HCT116 (cell line): ENCODE data around the gene ARID3A. TPM values are rescaled to one million over a fixed set of nuclear protein-coding genes. Genes with fewer than 3 reads are reported as not detected.

Experiments
- ATAC-seq: fragments of 200-7000 bp; cut with Tn5 transposase; 2 replicates; pipeline ENCODE4 v1.9.1; 2020; ENCODE audit warnings: mild to moderate bottlenecking, moderate library complexity
- BruUV-seq: library from RNA; stranded (reverse); fragments of 400-500 nt; replicated peaks from 2 replicates; lab custom pipeline; 2021; lab: Mats Ljungman, UMichigan
- CTCF ChIA-PET: fragments of 300-600 bp; sonication (Branson Sonifier 250); formaldehyde crosslinking; loops from one replicate; lab custom pipeline; 2021; ENCODE audit warnings: antibody characterized with exemption; lab: Charles Lee
- POLR2A ChIA-PET: fragments of 300-600, 350-600 bp; sonication (Branson Sonifier 250); formaldehyde crosslinking; loops from one replicate; lab custom pipeline; 2021; ENCODE audit warnings: antibody characterized with exemption; lab: Charles Lee
- RAD21 ChIA-PET, 2 experiments: fragments of 300-600 bp; sonication (Branson Sonifier 250); formaldehyde crosslinking; loops; one replicate each; lab custom pipeline; 2023; ENCODE audit warnings: low total read pairs in 2 of 2; ENCODE audit not compliant: uncharacterized antibody in 2 of 2, unreplicated experiment in 2 of 2, low non-redundant PET in 1 of 2; lab: Charles Lee
- DNase-seq: peaks from one replicate; pipeline ENCODE4 v3.0.0-alpha.2; 2010; ENCODE audit warnings: low read depth, low spot score
- H2AFZ ChIP-seq: fragments of 200-600 bp; shearing (Covaris generic), sonication (generic); 2 replicates; pipeline ENCODE4 v1.6.1; 2017; ENCODE audit warnings: low read depth, mixed run types, mixed read lengths, antibody characterized with exemption, low read length; ENCODE audit not compliant: poor library complexity, severe bottlenecking
- H3K27ac ChIP-seq: 2 replicates; pipeline ENCODE4 v1.5.1; 2012; ENCODE audit warnings: low read depth, low read length
- H3K27me3 ChIP-seq: fragments of 200-600 bp; sonication (generic); 2 replicates; pipeline ENCODE4 v1.6.1; 2016; ENCODE audit warnings: mixed run types, low read length, mixed read lengths; ENCODE audit not compliant: insufficient read depth
- H3K36me3 ChIP-seq, 2 experiments: fragments of 200-500 bp in 1 of 2; fragments of 200-600 bp in 1 of 2; sonication (Bioruptor generic) in 1 of 2; sonication (generic) in 1 of 2; 2 replicates each; pipeline versions ENCODE4 v1.5.1 to v1.6.1; 2014 to 2016; ENCODE audit warnings: low read length in 2 of 2, inconsistent platforms in 1 of 2, mixed read lengths in 1 of 2, mixed run types in 1 of 2; ENCODE audit not compliant: insufficient read depth in 2 of 2, control insufficient read depth in 1 of 2
- H3K4me1 ChIP-seq, 2 experiments: fragments of 200-600 bp in 1 of 2; sonication (generic) in 1 of 2; 2 replicates each; pipeline versions ENCODE4 v1.5.1 to v1.6.1; 2012 to 2017; ENCODE audit warnings: low read length in 2 of 2, inconsistent platforms in 1 of 2, mild to moderate bottlenecking in 1 of 2, mixed read lengths in 1 of 2, mixed run types in 1 of 2, moderate library complexity in 1 of 2; ENCODE audit not compliant: insufficient read depth in 2 of 2, control insufficient read depth in 1 of 2
- H3K4me2 ChIP-seq: fragments of 200-600 bp; sonication (generic); 2 replicates; pipeline ENCODE4 v1.6.1; 2017; ENCODE audit warnings: mixed run types, low read length, mixed read lengths
- H3K4me3 ChIP-seq, 2 experiments: fragments of 200-600 bp in 1 of 2; sonication (generic) in 1 of 2; replicated peaks in 1 of 2; 2 replicates each; pipeline ENCODE4 v1.5.1; 2011 to 2016; ENCODE audit warnings: low read length in 2 of 2, control low read depth in 1 of 2, low read depth in 1 of 2, mild to moderate bottlenecking in 1 of 2, mixed read lengths in 1 of 2, mixed run types in 1 of 2
- H3K79me2 ChIP-seq: fragments of 200-600 bp; sonication (generic); 2 replicates; pipeline ENCODE4 v1.6.1; 2017; ENCODE audit warnings: mild to moderate bottlenecking, mixed run types, low read length, moderate library complexity, mixed read lengths; ENCODE audit not compliant: insufficient read depth
- H3K9ac ChIP-seq: fragments of 200-600 bp; sonication (generic); 2 replicates; pipeline ENCODE4 v1.6.1; 2016; ENCODE audit warnings: low read length, mixed read lengths
- H3K9me2 ChIP-seq: fragments of 200-600 bp; sonication (generic), shearing (Covaris generic); 2 replicates; pipeline ENCODE4 v1.6.1; 2017; ENCODE audit warnings: mixed run types, mild to moderate bottlenecking, moderate library complexity; ENCODE audit not compliant: insufficient read depth
- H3K9me3 ChIP-seq, 2 experiments: fragments of 200-500 bp in 1 of 2; fragments of 200-600 bp in 1 of 2; sonication (Bioruptor generic) in 1 of 2; sonication (generic) in 1 of 2; 2 replicates each; pipeline ENCODE4 v1.6.1; 2014 to 2017; ENCODE audit warnings: low read length in 2 of 2, mixed read lengths in 2 of 2, inconsistent platforms in 1 of 2, low read depth in 1 of 2, mild to moderate bottlenecking in 1 of 2, mixed run types in 1 of 2, moderate library complexity in 1 of 2; ENCODE audit not compliant: control insufficient read depth in 1 of 2, insufficient read depth in 1 of 2
- H4K20me1 ChIP-seq: fragments of 200-600 bp; sonication (generic), shearing (Covaris generic); 2 replicates; pipeline ENCODE4 v1.6.1; 2017; ENCODE audit warnings: mixed run types, mild to moderate bottlenecking, moderate library complexity; ENCODE audit not compliant: insufficient read depth
- CBX3 ChIP-seq: IDR thresholded peaks from 2 replicates; pipeline ENCODE4 v1.6.1; 2012; ENCODE audit warnings: low read depth
- CEBPB ChIP-seq: IDR thresholded peaks from 2 replicates; pipeline ENCODE4 v1.6.1; 2012; ENCODE audit warnings: low read depth
- EGR1 ChIP-seq: IDR thresholded peaks from 2 replicates; pipeline ENCODE4 v1.6.1; 2012; ENCODE audit warnings: low read depth
- ELF1 ChIP-seq: IDR thresholded peaks from 2 replicates; pipeline ENCODE4 v1.6.1; 2012; ENCODE audit warnings: low read depth, borderline replicate concordance
- EZH2phosphoT487 ChIP-seq: fragments of 200-600 bp; IDR thresholded peaks from 2 replicates; pipeline ENCODE4 v1.6.1; 2018; ENCODE audit warnings: antibody characterized with exemption, borderline replicate concordance
- FOSL1 ChIP-seq: IDR thresholded peaks from 2 replicates; pipeline ENCODE4 v1.6.1; 2012; ENCODE audit warnings: low read depth
- POLR2AphosphoS5 ChIP-seq: IDR thresholded peaks from 2 replicates; pipeline ENCODE4 v1.6.1; 2011; ENCODE audit warnings: mild to moderate bottlenecking, low read depth, low read length, moderate library complexity
- SIN3A ChIP-seq: IDR thresholded peaks from 2 replicates; pipeline ENCODE4 v1.6.1; 2012; ENCODE audit warnings: low read depth
- SP1 ChIP-seq: IDR thresholded peaks from 2 replicates; pipeline ENCODE4 v1.6.1; 2012; ENCODE audit warnings: low read depth
- SRF ChIP-seq: IDR thresholded peaks from 2 replicates; pipeline ENCODE4 v1.6.1; 2012; ENCODE audit warnings: low read depth
- TCF7L2 ChIP-seq: IDR thresholded peaks from 2 replicates; pipeline ENCODE4 v1.7.0; 2011; ENCODE audit warnings: borderline replicate concordance, inconsistent platforms; ENCODE audit not compliant: insufficient read depth, insufficient read length; ENCODE audit errors: extremely low read depth
- intact Hi-C: fragments of 100-400 bp; cut with micrococcal nuclease; formaldehyde crosslinking; loops from 2 replicates; pipeline ENCODE4 v1.10.0; 2022
- total RNA-seq: library from RNA; stranded (reverse); gene quantifications from one replicate; pipeline ENCODE4 v1.2.1, GENCODE V29; 2021; ENCODE audit not compliant: unreplicated experiment
- TF ChIP-seq, protein P1 (sequence below): IDR thresholded peaks from 2 replicates; pipeline ENCODE4 v1.6.1; 2012
- TF ChIP-seq, protein P2 (sequence below): IDR thresholded peaks from 2 replicates; pipeline ENCODE4 v1.6.1; 2012

ARID3A gene
- total RNA-seq, 1 experiment from 2014 or later: 21.8 TPM

DNA sequence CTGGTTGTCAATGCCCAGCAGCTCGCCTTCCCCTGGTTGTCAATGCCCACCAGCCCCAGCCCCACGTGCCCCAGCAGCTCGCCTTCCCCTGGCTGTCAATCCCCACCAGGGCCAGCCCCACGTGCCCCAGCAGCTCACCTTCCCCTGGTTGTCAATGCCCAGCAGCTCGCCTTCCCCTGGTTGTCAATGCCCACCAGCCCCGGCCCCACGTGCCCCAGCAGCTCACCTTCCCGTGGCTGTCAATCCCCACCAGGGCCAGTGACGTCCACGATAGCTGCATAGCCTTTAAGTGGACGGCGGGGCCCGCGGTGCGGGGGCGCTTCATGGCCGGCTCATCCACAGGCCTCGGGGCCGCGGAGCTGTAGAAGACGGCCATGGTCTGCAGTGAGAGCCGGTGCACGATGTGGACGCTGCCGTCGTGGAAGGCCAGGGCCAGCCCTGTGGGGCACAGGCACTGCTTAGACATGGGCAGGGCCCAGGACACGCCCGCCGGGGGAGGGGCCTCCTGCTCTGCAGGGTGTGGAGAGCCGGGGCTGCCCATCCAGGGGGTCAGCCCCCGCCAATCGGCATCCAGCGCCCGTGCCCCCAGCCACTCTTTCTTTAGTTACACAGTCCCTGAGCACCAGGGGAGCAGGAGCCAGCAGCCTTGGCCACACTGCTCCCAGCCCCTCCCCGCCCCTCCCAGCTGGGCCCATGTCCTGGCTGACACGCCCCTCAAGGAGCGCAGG, 46.0 kb upstream of the ARID3A start:
- CTCF ChIA-PET: no interaction called here
- DNase-seq: no peak
- no peak for ATAC-seq

More for the DNA sequence above, 46.0 kb upstream of the ARID3A start:
- Histone ChIP-seq H3K79me2 (no peaks in the 10 kb centered on the region), H2AFZ (no peak overlapping the region), H3K27ac (no peak overlapping the region), H4K20me1 (no peaks in the 10 kb centered on the region), H3K36me3 (peaks cover 0 to 13% of the 10 kb centered on the region in 2 experiments; a peak in 1 of 4 replicates), H3K9me2 (no peaks in the 10 kb centered on the region), H3K27me3 (no peaks in the 10 kb centered on the region), H3K4me1 (peaks cover 18 to 20% of the 10 kb centered on the region in 2 experiments), H3K9me3 (no peaks in the 10 kb centered on the region), H3K9ac (no peak overlapping the region), H3K4me3 (no peak overlapping the region), H3K4me2 (no peak overlapping the region)
- TF ChIP-seq, protein P1, sequence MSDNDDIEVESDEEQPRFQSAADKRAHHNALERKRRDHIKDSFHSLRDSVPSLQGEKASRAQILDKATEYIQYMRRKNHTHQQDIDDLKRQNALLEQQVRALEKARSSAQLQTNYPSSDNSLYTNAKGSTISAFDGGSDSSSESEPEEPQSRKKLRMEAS: no peak
- TF ChIP-seq, protein P2, sequence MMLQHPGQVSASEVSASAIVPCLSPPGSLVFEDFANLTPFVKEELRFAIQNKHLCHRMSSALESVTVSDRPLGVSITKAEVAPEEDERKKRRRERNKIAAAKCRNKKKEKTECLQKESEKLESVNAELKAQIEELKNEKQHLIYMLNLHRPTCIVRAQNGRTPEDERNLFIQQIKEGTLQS: no peak
- no peak for TF ChIP-seq SIN3A
- no peak for TF ChIP-seq FOSL1
- no peak for TF ChIP-seq CEBPB
- no peak for TF ChIP-seq POLR2AphosphoS5
- TF ChIP-seq SRF: no peak
- no peak for TF ChIP-seq CBX3
- TF ChIP-seq ELF1: no peak
- no peak for TF ChIP-seq SP1
- no peak for TF ChIP-seq EGR1
- TF ChIP-seq TCF7L2: no peak
- no peak for TF ChIP-seq EZH2phosphoT487
- no TSS peak for BruUV-seq
- ChIA-PET POLR2A (interaction anchor here (0.7 to 1.6 kb wide), 2 partner anchors 142 to 308 kb away, joined by 3 to 4 read pairs; partner anchors contain the start of genes BSG and RNU6-2), RAD21 (interaction anchor here in 1 of 2 experiments (0.7 kb wide), 1 partner anchor 139 kb away, joined by 5 read pairs; no protein-coding TSS in a partner anchor)
- intact Hi-C loops: no loop called here
